HG03175 (cell line): ENCODE measurements around the gene PARP1.

ENCODE experiments used
- ATAC-seq: cut with Tn5 transposase; IDR thresholded peaks from one replicate; pipeline ENCODE4 v1.9.1; 2021; ENCODE audit warnings: mild to moderate bottlenecking, moderate library complexity; ENCODE audit not compliant: unreplicated experiment

The PARP1 gene

GRCh38 chr1:226384040-226384439 lies 23.9 kb downstream of the PARP1 start:
- no peak for ATAC-seq

GRCh38 chr1:226382030-226382429 lies 25.9 kb downstream of the PARP1 start:
- ATAC-seq: no peak

- ATAC-seq: no peak
Measured at GRCh38 chr1:226381226-226381998, 26.5 kb downstream of the PARP1 start.

- no peak for ATAC-seq
Measured at GRCh38 chr1:226378071-226378470, 29.8 kb downstream of the PARP1 start.

GRCh38 chr1:226376300-226376699 lies 31.6 kb downstream of the PARP1 start:
- ATAC-seq: no peak

GRCh38 chr1:226373376-226373775 lies 34.5 kb downstream of the PARP1 start:
- ATAC-seq: no peak

GRCh38 chr1:226372885-226373284 lies 35.0 kb downstream of the PARP1 start:
- ATAC-seq: no peak

- no peak for ATAC-seq
Measured at GRCh38 chr1:226371866-226372490, 35.9 kb downstream of the PARP1 start.

- ATAC-seq: no peak
Measured at GRCh38 chr1:226371027-226371694, 36.7 kb downstream of the PARP1 start.

GRCh38 chr1:226370144-226370923 lies 37.6 kb downstream of the PARP1 start:
- ATAC-seq: peak; percentile 80

- ATAC-seq: no peak
Measured at GRCh38 chr1:226369110-226369509, 38.8 kb downstream of the PARP1 start.

GRCh38 chr1:226366290-226366689 lies 41.6 kb downstream of the PARP1 start:
- no peak for ATAC-seq

GRCh38 chr1:226365831-226366231 lies 42.1 kb downstream of the PARP1 start:
- no peak for ATAC-seq

- ATAC-seq: no peak
Measured at GRCh38 chr1:226364901-226365565, 42.9 kb downstream of the PARP1 start.

GRCh38 chr1:226364514-226364899 lies 43.4 kb downstream of the PARP1 start:
- ATAC-seq: no peak

GRCh38 chr1:226363801-226364513 lies 43.9 kb downstream of the PARP1 start:
- no peak for ATAC-seq

GRCh38 chr1:226362891-226363447 lies 44.9 kb downstream of the PARP1 start:
- no peak for ATAC-seq

- ATAC-seq: no peak
Measured at GRCh38 chr1:226362361-226362760, 45.5 kb downstream of the PARP1 start.

- peak; percentile 62 for ATAC-seq
Measured at GRCh38 chr1:226360106-226360746, 47.7 kb downstream of the PARP1 start.
